ENCODE measurements around the gene ADAMTS14. TPM values are rescaled to one million over a fixed set of nuclear protein-coding genes. Genes with fewer than 3 reads are reported as not detected.

Gene ADAMTS14
- total RNA-seq, 2 donors from 2014 or later: 0.44 to 0.79 TPM

DNA sequence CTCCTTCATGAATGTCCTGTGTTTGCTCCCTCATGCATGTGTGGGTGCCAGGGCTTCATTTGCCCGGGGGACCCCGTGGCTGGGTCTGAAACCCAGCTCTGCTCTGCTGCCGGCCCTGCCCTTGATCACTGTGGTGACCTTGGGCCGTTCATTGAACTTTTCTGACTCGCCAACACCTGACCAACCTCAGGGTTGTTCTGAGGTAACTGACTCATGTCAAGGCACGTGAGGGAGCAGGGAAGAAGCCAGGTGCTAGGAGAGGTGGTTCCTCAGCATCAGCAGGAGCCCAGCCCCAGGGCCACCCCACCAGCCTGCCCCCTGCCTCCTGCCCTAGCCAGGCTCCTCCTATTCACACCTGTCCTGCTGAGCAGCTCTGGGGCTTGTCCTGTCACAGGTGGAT, 64.9 kb downstream of the ADAMTS14 start:
- no peak for TF ChIP-seq CTCF (conservative IDR thresholded peaks at IDR 0.05)
- 91 to 100% methylated on average over 2 to 6 of the region's 6 CpGs for WGBS, 2 experiments (ENCODE audit: insufficient coverage in 1 of 2, insufficient read length in 1 of 2)
- H3K27ac Mint-ChIP-seq: no peak overlapping the region
- H3K4me1 Mint-ChIP-seq: no peaks in the 10 kb centered on the region
- Histone ChIP-seq H3K9me3 (ENCODE audit: control insufficient read depth, low read length) (no peaks in the 10 kb centered on the region), H3K27ac (ENCODE audit: low read depth, low read length) (no peak overlapping the region), H3K4me1 (ENCODE audit: control insufficient read depth, insufficient read depth, low read length) (no peaks in the 10 kb centered on the region), H3K27me3 (ENCODE audit: control insufficient read depth, insufficient read depth, low read length, poor library complexity, severe bottlenecking) (no peaks in the 10 kb centered on the region), H3K9ac (ENCODE audit: extremely low read depth, low read length, poor library complexity, severe bottlenecking) (no peak overlapping the region), H3K36me3 (ENCODE audit: control insufficient read depth, insufficient read depth, low read length) (no peaks in the 10 kb centered on the region), H3K4me3 (ENCODE audit: low read length) (no peak overlapping the region)
- no peaks in the 10 kb centered on the region for H3K27me3 Mint-ChIP-seq (ENCODE audit: insufficient read depth)
- no peak overlapping the region for H3K4me3 Mint-ChIP-seq
- DNase-seq: no peak
- no peaks in the 10 kb centered on the region for H3K9me3 Mint-ChIP-seq
- H3K36me3 Mint-ChIP-seq (ENCODE audit: low read depth): no peaks in the 10 kb centered on the region

DNA sequence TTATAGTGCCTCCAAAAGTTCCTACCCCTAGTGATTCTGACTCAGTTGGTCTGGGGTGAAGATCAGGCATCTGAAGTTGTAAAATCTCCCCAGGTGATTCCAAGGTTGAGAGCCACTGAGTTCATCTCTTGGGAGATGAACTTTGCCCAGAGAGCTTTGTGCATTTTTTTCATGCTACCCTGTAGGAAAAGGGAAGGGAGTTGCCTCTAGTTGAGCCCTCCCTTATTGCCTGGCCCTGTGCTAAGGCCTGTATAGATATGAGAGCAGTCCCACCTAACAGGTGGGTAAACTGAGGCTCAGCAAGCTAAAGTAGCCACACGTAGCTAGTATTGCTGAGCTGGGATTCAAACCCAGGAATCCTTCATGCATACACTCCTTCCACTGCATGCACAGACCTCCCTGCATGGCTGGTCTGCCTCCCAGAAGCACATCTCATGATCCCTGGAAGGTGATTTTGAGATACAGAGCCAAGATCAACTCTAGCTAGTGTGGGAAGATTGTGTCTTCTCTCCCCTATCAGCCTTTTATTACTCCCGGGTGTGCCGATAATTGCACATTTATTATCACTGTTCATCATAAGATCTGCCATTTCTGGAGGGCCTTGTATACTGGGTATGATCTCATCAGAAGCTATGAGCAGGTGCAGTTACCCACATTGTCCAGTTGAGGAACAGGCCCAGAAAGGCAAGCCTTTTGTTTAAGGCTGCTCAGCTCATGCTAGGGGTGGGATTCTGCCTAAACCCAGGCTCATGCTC, 65.9 kb downstream of the ADAMTS14 start:
- Histone ChIP-seq H3K4me1 (ENCODE audit: control insufficient read depth, insufficient read depth, low read length) (no peaks in the 10 kb centered on the region), H3K36me3 (ENCODE audit: control insufficient read depth, insufficient read depth, low read length) (no peaks in the 10 kb centered on the region), H3K27me3 (ENCODE audit: control insufficient read depth, insufficient read depth, low read length, poor library complexity, severe bottlenecking) (no peaks in the 10 kb centered on the region), H3K4me3 (ENCODE audit: low read length) (no peak overlapping the region), H3K9ac (ENCODE audit: extremely low read depth, low read length, poor library complexity, severe bottlenecking) (no peak overlapping the region), H3K27ac (ENCODE audit: low read depth, low read length) (no peak overlapping the region), H3K9me3 (ENCODE audit: control insufficient read depth, low read length) (no peaks in the 10 kb centered on the region)
- no peak for DNase-seq
- WGBS, 2 experiments (ENCODE audit: insufficient coverage in 1 of 2, insufficient read length in 1 of 2): 83 to 95% methylated on average over 3 of the region's 3 CpGs
- Mint-ChIP-seq H3K36me3 (ENCODE audit: low read depth) (no peaks in the 10 kb centered on the region), H3K4me1 (no peaks in the 10 kb centered on the region), H3K27ac (no peak overlapping the region), H3K9me3 (no peaks in the 10 kb centered on the region), H3K4me3 (no peak overlapping the region), H3K27me3 (ENCODE audit: insufficient read depth) (no peaks in the 10 kb centered on the region)
- TF ChIP-seq CTCF (conservative IDR thresholded peaks at IDR 0.05): peak; percentile 31

- Mint-ChIP-seq H3K4me3 (no peak overlapping the region), H3K36me3 (ENCODE audit: low read depth) (no peaks in the 10 kb centered on the region), H3K9me3 (no peaks in the 10 kb centered on the region), H3K27ac (no peak overlapping the region), H3K27me3 (ENCODE audit: insufficient read depth) (no peaks in the 10 kb centered on the region), H3K4me1 (no peaks in the 10 kb centered on the region)
- no peak for DNase-seq
- Histone ChIP-seq H3K9ac (ENCODE audit: extremely low read depth, low read length, poor library complexity, severe bottlenecking) (no peak overlapping the region), H3K36me3 (ENCODE audit: control insufficient read depth, insufficient read depth, low read length) (no peaks in the 10 kb centered on the region), H3K27ac (ENCODE audit: low read depth, low read length) (no peak overlapping the region), H3K9me3 (ENCODE audit: control insufficient read depth, low read length) (no peaks in the 10 kb centered on the region), H3K4me3 (ENCODE audit: low read length) (no peak overlapping the region), H3K4me1 (ENCODE audit: control insufficient read depth, insufficient read depth, low read length) (no peaks in the 10 kb centered on the region), H3K27me3 (ENCODE audit: control insufficient read depth, insufficient read depth, low read length, poor library complexity, severe bottlenecking) (no peaks in the 10 kb centered on the region)
- WGBS, 2 experiments (ENCODE audit: insufficient coverage in 1 of 2, insufficient read length in 1 of 2): 86 to 93% methylated on average over 11 to 12 of the region's 12 CpGs
- no peak for TF ChIP-seq CTCF (conservative IDR thresholded peaks at IDR 0.05)
Measured at GRCh38 chr10:70738761-70739121, 66.4 kb downstream of the ADAMTS14 start.

Measured in endodermal cell (in vitro differentiated cells).